K562 (cell line): ENCODE results near the gene HS3ST3A1. TPM values are rescaled to one million over a fixed set of nuclear protein-coding genes. Genes with fewer than 3 reads are reported as not detected.

Experiments used
- CBFA2T3 ChIP-seq: fragments of 450-650 bp; IDR thresholded peaks from 2 replicates; pipeline ENCODE4 v1.6.1; 2017
- EP300 ChIP-seq: IDR thresholded peaks from 2 replicates; pipeline ENCODE4 v1.6.1; 2012; ENCODE audit warnings: low read length, improper control_type of control experiment
- ESRRA ChIP-seq: fragments of 450-650 bp; IDR thresholded peaks from 2 replicates; pipeline ENCODE4 v1.6.1; 2014; ENCODE audit warnings: low read depth, mild to moderate bottlenecking, moderate library complexity, borderline replicate concordance
- ETV6 ChIP-seq, 3 experiments: fragments of 150-350 bp in 1 of 3; sonication (generic) in 1 of 3; formaldehyde crosslinking in 1 of 3; IDR thresholded peaks; 2 replicates each; pipeline versions ENCODE4 v1.6.1 to v1.8.0; 2014 to 2022; ENCODE audit warnings: borderline replicate concordance in 2 of 3, low read depth in 2 of 3, antibody characterized with exemption in 1 of 3, low read length in 1 of 3, mild to moderate bottlenecking in 1 of 3, missing genetic modification reagents in 1 of 3
- HIVEP1 ChIP-seq: fragments of 250-450 bp; sonication (Bioruptor Pico); IDR thresholded peaks from 2 replicates; pipeline ENCODE4 v1.4.0; 2020; ENCODE audit warnings: mild to moderate bottlenecking
- NFE2 ChIP-seq: IDR thresholded peaks from 2 replicates; pipeline ENCODE4 v1.6.1; 2014; ENCODE audit warnings: antibody characterized with exemption, low read depth
- NR0B1 ChIP-seq: fragments of 450-650 bp; IDR thresholded peaks from one replicate; pipeline ENCODE4 v1.6.1; 2018; ENCODE audit warnings: mild to moderate bottlenecking, moderate library complexity; ENCODE audit not compliant: partially characterized antibody
- SMAD1 ChIP-seq: fragments of 150-350 bp; IDR thresholded peaks from 2 replicates; pipeline ENCODE4 v1.6.1; 2014; ENCODE audit warnings: low read length, low read depth; ENCODE audit not compliant: partially characterized antibody
- SMARCA4 ChIP-seq: fragments of 450-650 bp; IDR thresholded peaks from 2 replicates; pipeline ENCODE4 v1.6.1; 2016
- SOX6 ChIP-seq: fragments of 450-650 bp; IDR thresholded peaks from 2 replicates; pipeline ENCODE4 v1.6.1; 2014; ENCODE audit warnings: mild to moderate bottlenecking
- YY1 ChIP-seq, 3 experiments: IDR thresholded peaks; 2 replicates each; pipeline ENCODE4 v1.6.1; 2011; ENCODE audit warnings: low read length in 2 of 3, mild to moderate bottlenecking in 2 of 3, moderate library complexity in 2 of 3, borderline replicate concordance in 1 of 3, control low read depth in 1 of 3, low read depth in 1 of 3; ENCODE audit not compliant: insufficient read depth in 3 of 3, insufficient replicate concordance in 2 of 3, control insufficient read depth in 1 of 3, insufficient read length in 1 of 3; ENCODE audit errors: extremely low read depth in 1 of 3
- ZFP36 ChIP-seq: fragments of 150-350 bp; IDR thresholded peaks from 2 replicates; pipeline ENCODE4 v1.6.1; 2018; ENCODE audit warnings: low read length, low read depth; ENCODE audit not compliant: partially characterized antibody
- polyA plus RNA-seq, 8 experiments: library from polyadenylated mRNA; depleted of rRNA in 4 of 8; stranded (reverse) in 5 of 8; unstranded in 3 of 8; fragments of >200 nt; fragmentation: Nextera tagmentation in 2 of 8; fragmentation: Illumina TruSeq in 1 of 8; extraction: Ambion mirVana in 2 of 8; extraction: Trizol in 1 of 8; gene quantifications; 2 replicates each; pipeline versions ENCODE4 v1.2.1 to v1.2.3, GENCODE V29; 2011 to 2014; ENCODE audit warnings: inconsistent platforms in 1 of 8, missing spikeins in 1 of 8
- total RNA-seq, 7 experiments: library from RNA; depleted of rRNA in 6 of 7; stranded (reverse); fragments of >200 nt in 6 of 7; fragmentation: Illumina TruSeq in 2 of 7; extraction: Trizol in 2 of 7; gene quantifications; 2 replicates each; pipeline versions ENCODE4 v1.2.1 to v1.2.3, GENCODE V29; 2011 to 2021; ENCODE audit warnings: low replicate concordance in 1 of 7
- TF ChIP-seq, protein P1 (sequence below): fragments of 450-650 bp; IDR thresholded peaks from 2 replicates; pipeline ENCODE4 v1.6.1; 2018; ENCODE audit not compliant: partially characterized antibody

The HS3ST3A1 gene
- total and polyA plus RNA-seq, 9 of the 15 experiments (the other 6 are each of a cell fraction or from before 2014, with no cell fraction given), result 0.25 to 14.8 (median 2.3) TPM

- TF ChIP-seq SMARCA4, result peak; percentile 68; the same call in 1 of the 2 replicates
- TF ChIP-seq CBFA2T3, result peak; percentile 63
- TF ChIP-seq SMAD1, result no peak
- TF ChIP-seq ETV6 (IDR thresholded peaks at IDR 0.05; ENCODE audit: borderline replicate concordance in 1 of 2, low read depth in 2 of 2, low read length in 1 of 2), result no peak
- TF ChIP-seq ETV6 (CRISPR knock-in tag; IDR thresholded peaks at IDR 0.05; ENCODE audit: borderline replicate concordance), result no peak
- TF ChIP-seq ESRRA, result no peak
- TF ChIP-seq YY1 (IDR thresholded peaks at IDR 0.05; ENCODE audit: borderline replicate concordance in 1 of 3, control insufficient read depth in 1 of 3, extremely low read depth in 1 of 3, insufficient read depth in 3 of 3, insufficient read length in 1 of 3, insufficient replicate concordance in 2 of 3, low read depth in 1 of 3, low read length in 2 of 3), result no peak
- peak; percentile 61 for TF ChIP-seq EP300
- no peak for TF ChIP-seq HIVEP1 (CRISPR knock-in tag)
- TF ChIP-seq NR0B1, result no peak
- peak; percentile 80 for TF ChIP-seq SOX6
- peak; percentile 60 for TF ChIP-seq NFE2
- no peak for TF ChIP-seq ZFP36
- TF ChIP-seq, protein P1, sequence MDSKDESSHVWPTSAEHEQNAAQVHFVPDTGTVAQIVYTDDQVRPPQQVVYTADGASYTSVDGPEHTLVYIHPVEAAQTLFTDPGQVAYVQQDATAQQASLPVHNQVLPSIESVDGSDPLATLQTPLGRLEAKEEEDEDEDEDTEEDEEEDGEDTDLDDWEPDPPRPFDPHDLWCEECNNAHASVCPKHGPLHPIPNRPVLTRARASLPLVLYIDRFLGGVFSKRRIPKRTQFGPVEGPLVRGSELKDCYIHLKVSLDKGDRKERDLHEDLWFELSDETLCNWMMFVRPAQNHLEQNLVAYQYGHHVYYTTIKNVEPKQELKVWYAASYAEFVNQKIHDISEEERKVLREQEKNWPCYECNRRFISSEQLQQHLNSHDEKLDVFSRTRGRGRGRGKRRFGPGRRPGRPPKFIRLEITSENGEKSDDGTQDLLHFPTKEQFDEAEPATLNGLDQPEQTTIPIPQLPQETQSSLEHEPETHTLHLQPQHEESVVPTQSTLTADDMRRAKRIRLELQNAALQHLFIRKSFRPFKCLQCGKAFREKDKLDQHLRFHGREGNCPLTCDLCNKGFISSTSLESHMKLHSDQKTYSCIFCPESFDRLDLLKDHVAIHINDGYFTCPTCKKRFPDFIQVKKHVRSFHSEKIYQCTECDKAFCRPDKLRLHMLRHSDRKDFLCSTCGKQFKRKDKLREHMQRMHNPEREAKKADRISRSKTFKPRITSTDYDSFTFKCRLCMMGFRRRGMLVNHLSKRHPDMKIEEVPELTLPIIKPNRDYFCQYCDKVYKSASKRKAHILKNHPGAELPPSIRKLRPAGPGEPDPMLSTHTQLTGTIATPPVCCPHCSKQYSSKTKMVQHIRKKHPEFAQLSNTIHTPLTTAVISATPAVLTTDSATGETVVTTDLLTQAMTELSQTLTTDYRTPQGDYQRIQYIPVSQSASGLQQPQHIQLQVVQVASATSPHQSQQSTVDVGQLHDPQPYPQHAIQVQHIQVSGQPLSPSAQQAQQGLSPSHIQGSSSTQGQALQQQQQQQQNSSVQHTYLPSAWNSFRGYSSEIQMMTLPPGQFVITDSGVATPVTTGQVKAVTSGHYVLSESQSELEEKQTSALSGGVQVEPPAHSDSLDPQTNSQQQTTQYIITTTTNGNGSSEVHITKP, result no peak
- TF ChIP-seq, all 486 proteins: peak for 38
Observed at GRCh38 chr17:13477180-13477611, 124.5 kb downstream of the HS3ST3A1 start (continued).
